K562 (cell line): Measurements from ENCODE around the gene ADRM1. TPM values are rescaled to one million over a fixed set of nuclear protein-coding genes. Genes with fewer than 3 reads are reported as not detected.

ENCODE experiments used
- BCL6 ChIP-seq: fragments of 250-450 bp; sonication (Bioruptor Pico); IDR thresholded peaks from 2 replicates; pipeline ENCODE4 v1.4.0; 2020
- BHLHE40 ChIP-seq: IDR thresholded peaks from 2 replicates; pipeline ENCODE4 v1.6.1; 2011; ENCODE audit warnings: low read length, improper control_type of control experiment
- CBFA2T3 ChIP-seq: fragments of 450-650 bp; IDR thresholded peaks from 2 replicates; pipeline ENCODE4 v1.6.1; 2017
- CTBP1 ChIP-seq: fragments of 450-650 bp; IDR thresholded peaks from 2 replicates; pipeline ENCODE4 v1.6.1; 2016; ENCODE audit warnings: borderline replicate concordance
- ESRRB ChIP-seq: fragments of 250-450 bp; sonication (Bioruptor Pico); IDR thresholded peaks from 2 replicates; pipeline ENCODE4 v1.5.0; 2020; ENCODE audit warnings: mild to moderate bottlenecking, moderate library complexity, borderline replicate concordance
- EZH2 ChIP-seq: IDR thresholded peaks from 2 replicates; pipeline ENCODE4 v1.6.1; 2012; ENCODE audit warnings: low read depth, mild to moderate bottlenecking, inconsistent platforms, low read length, borderline replicate concordance
- GABPB2 ChIP-seq: fragments of 250-450 bp; sonication (Bioruptor Pico); conservative IDR thresholded peaks from 2 replicates; pipeline ENCODE4 v1.5.1; 2021; ENCODE audit warnings: mild to moderate bottlenecking
- HDAC1 ChIP-seq, 2 experiments: fragments of 450-650 bp; IDR thresholded peaks; 2 replicates each; pipeline ENCODE4 v1.6.1; 2016 to 2017; ENCODE audit warnings: inconsistent platforms in 1 of 2, mild to moderate bottlenecking in 1 of 2, moderate library complexity in 1 of 2
- L3MBTL2 ChIP-seq: fragments of 450-650 bp; IDR thresholded peaks from 2 replicates; pipeline ENCODE4 v1.6.1; 2016; ENCODE audit warnings: mild to moderate bottlenecking, moderate library complexity
- MCM2 ChIP-seq: fragments of 450-650 bp; IDR thresholded peaks from 2 replicates; pipeline ENCODE4 v1.6.1; 2017; ENCODE audit warnings: low read depth, mild to moderate bottlenecking
- MCM3 ChIP-seq: fragments of 450-650 bp; IDR thresholded peaks from 2 replicates; pipeline ENCODE4 v1.6.1; 2016
- RBM34 ChIP-seq: fragments of 200-400 bp; formaldehyde crosslinking; IDR thresholded peaks from 2 replicates; pipeline ENCODE4 v1.6.1; 2018; ENCODE audit warnings: low read length, borderline replicate concordance; ENCODE audit not compliant: insufficient read depth
- SMC3 ChIP-seq: conservative IDR thresholded peaks from 2 replicates; pipeline ENCODE4 v1.6.1; 2011; ENCODE audit warnings: low read depth, low read length, improper control_type of control experiment; ENCODE audit not compliant: insufficient read depth
- SRSF7 ChIP-seq: fragments of 200-400 bp; formaldehyde crosslinking; optimal IDR thresholded peaks from 2 replicates; pipeline ENCODE3; 2017; ENCODE audit warnings: mild to moderate bottlenecking, low read depth, low read length
- TBL1XR1 ChIP-seq, 2 experiments: IDR thresholded peaks; 2 replicates each; pipeline ENCODE4 v1.6.1; 2012; ENCODE audit warnings: improper control_type of control experiment in 2 of 2, low read length in 2 of 2, mild to moderate bottlenecking in 1 of 2
- ZNF717 ChIP-seq: fragments of 250-450 bp; sonication (Bioruptor Pico); IDR thresholded peaks from 2 replicates; pipeline ENCODE4 v1.5.0; 2021
- ZNF764 ChIP-seq: fragments of 250-450 bp; sonication (Bioruptor Pico); IDR thresholded peaks from 2 replicates; pipeline ENCODE4 v1.4.0; 2020; ENCODE audit warnings: low read depth, mild to moderate bottlenecking, moderate library complexity
- polyA plus RNA-seq, 8 experiments: library from polyadenylated mRNA; depleted of rRNA in 4 of 8; stranded (reverse) in 5 of 8; unstranded in 3 of 8; fragments of >200 nt; fragmentation: Nextera tagmentation in 2 of 8; fragmentation: Illumina TruSeq in 1 of 8; extraction: Ambion mirVana in 2 of 8; extraction: Trizol in 1 of 8; gene quantifications; 2 replicates each; pipeline versions ENCODE4 v1.2.1 to v1.2.3, GENCODE V29; 2011 to 2014; ENCODE audit warnings: inconsistent platforms in 1 of 8, missing spikeins in 1 of 8
- total RNA-seq, 7 experiments: library from RNA; depleted of rRNA in 6 of 7; stranded (reverse); fragments of >200 nt in 6 of 7; fragmentation: Illumina TruSeq in 2 of 7; extraction: Trizol in 2 of 7; gene quantifications; 2 replicates each; pipeline versions ENCODE4 v1.2.1 to v1.2.3, GENCODE V29; 2011 to 2021; ENCODE audit warnings: low replicate concordance in 1 of 7
- TF ChIP-seq, protein P1 (sequence below): fragments of 250-450 bp; sonication (Bioruptor Pico); IDR thresholded peaks from 2 replicates; pipeline ENCODE4 v1.5.0; 2020; ENCODE audit warnings: mild to moderate bottlenecking
- TF ChIP-seq, protein P2 (sequence below), 2 experiments: fragments of 450-650 bp; IDR thresholded peaks; 2 replicates each; pipeline ENCODE4 v1.6.1; 2018; ENCODE audit warnings: mild to moderate bottlenecking in 2 of 2, low read depth in 1 of 2; ENCODE audit not compliant: partially characterized antibody in 2 of 2
- TF ChIP-seq, protein P3 (sequence below), 2 experiments: fragments of 200-800 bp in 1 of 2; sonication (Bioruptor generic) in 1 of 2; sonication (generic) in 1 of 2; formaldehyde crosslinking in 1 of 2; IDR thresholded peaks in 1 of 2; conservative IDR thresholded peaks in 1 of 2; 2 replicates each; pipeline versions ENCODE4 v1.5.0 to v1.6.1; 2016 to 2020; ENCODE audit warnings: missing compliant biosample characterization in 1 of 2, missing genetic modification characterization in 1 of 2, missing genetic modification reagents in 1 of 2
- TF ChIP-seq, protein P4 (sequence below): fragments of 250-450 bp; sonication (Bioruptor Pico); IDR thresholded peaks from 2 replicates; pipeline ENCODE4 v1.8.0; 2021; ENCODE audit warnings: mild to moderate bottlenecking, moderate library complexity

Gene ADRM1
- total and polyA plus RNA-seq, 9 of the 15 experiments (the other 6 are each of a cell fraction or from before 2014, with no cell fraction given) = 5.0 to 223 (median 67.4) TPM

DNA sequence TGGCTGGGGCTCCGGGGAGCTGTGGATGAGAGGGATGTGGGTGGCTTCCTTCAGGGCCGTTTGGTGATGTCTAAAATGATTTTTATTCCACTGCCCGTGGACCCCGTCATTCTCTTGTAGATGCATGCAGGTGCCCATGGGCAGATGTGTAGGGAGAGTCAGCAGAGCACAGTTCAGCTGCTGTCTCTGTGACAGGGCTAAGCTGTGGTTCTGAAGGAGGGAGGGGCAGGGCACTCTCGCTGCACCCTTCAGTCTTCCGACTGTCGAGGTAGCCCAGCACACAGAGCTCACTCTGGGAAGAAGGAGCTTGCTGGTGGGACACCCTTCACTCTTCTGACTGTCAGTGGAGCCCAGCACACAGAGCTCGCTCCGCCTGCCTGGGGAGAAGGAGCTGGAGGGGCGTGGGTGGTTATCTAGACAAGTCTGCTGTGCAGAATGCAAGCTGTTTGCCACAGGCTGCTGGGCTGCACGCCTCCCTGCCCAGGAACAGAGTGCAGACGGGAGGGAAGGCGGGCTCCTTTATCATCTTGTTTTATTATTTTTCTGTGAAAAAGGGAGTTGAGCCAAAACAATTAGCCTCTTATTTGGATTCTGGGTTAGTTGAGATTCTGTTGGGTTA lies 28.4 kb upstream of the ADRM1 start (continued):
- TF ChIP-seq, protein P1, sequence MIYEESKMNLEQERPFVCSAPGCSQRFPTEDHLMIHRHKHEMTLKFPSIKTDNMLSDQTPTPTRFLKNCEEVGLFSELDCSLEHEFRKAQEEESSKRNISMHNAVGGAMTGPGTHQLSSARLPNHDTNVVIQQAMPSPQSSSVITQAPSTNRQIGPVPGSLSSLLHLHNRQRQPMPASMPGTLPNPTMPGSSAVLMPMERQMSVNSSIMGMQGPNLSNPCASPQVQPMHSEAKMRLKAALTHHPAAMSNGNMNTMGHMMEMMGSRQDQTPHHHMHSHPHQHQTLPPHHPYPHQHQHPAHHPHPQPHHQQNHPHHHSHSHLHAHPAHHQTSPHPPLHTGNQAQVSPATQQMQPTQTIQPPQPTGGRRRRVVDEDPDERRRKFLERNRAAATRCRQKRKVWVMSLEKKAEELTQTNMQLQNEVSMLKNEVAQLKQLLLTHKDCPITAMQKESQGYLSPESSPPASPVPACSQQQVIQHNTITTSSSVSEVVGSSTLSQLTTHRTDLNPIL (CRISPR knock-in tag) = no peak
- TF ChIP-seq TBL1XR1 (IDR thresholded peaks at IDR 0.05; ENCODE audit: low read length in 2 of 2) (no peak), BCL6 (no peak), CTBP1 (no peak), ZNF717 (CRISPR knock-in tag) (no peak), CBFA2T3 (peak; percentile 86), ESRRB (CRISPR knock-in tag) (no peak), EZH2 (no peak), SMC3 (no peak), L3MBTL2 (no peak), RBM34 (no peak), GABPB2 (CRISPR knock-in tag) (no peak), MCM3 (no peak), BHLHE40 (peak; percentile 52; the same call in 1 of the 2 replicates), HDAC1 (IDR thresholded peaks at IDR 0.05) (peak in 1 of 2 experiments; percentile 35; a peak in 1 of 4 replicates), SRSF7 (no peak), MCM2 (no peak), ZNF764 (CRISPR knock-in tag) (no peak)
- TF ChIP-seq, protein P2, sequence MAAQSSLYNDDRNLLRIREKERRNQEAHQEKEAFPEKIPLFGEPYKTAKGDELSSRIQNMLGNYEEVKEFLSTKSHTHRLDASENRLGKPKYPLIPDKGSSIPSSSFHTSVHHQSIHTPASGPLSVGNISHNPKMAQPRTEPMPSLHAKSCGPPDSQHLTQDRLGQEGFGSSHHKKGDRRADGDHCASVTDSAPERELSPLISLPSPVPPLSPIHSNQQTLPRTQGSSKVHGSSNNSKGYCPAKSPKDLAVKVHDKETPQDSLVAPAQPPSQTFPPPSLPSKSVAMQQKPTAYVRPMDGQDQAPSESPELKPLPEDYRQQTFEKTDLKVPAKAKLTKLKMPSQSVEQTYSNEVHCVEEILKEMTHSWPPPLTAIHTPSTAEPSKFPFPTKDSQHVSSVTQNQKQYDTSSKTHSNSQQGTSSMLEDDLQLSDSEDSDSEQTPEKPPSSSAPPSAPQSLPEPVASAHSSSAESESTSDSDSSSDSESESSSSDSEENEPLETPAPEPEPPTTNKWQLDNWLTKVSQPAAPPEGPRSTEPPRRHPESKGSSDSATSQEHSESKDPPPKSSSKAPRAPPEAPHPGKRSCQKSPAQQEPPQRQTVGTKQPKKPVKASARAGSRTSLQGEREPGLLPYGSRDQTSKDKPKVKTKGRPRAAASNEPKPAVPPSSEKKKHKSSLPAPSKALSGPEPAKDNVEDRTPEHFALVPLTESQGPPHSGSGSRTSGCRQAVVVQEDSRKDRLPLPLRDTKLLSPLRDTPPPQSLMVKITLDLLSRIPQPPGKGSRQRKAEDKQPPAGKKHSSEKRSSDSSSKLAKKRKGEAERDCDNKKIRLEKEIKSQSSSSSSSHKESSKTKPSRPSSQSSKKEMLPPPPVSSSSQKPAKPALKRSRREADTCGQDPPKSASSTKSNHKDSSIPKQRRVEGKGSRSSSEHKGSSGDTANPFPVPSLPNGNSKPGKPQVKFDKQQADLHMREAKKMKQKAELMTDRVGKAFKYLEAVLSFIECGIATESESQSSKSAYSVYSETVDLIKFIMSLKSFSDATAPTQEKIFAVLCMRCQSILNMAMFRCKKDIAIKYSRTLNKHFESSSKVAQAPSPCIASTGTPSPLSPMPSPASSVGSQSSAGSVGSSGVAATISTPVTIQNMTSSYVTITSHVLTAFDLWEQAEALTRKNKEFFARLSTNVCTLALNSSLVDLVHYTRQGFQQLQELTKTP (IDR thresholded peaks at IDR 0.05; ENCODE audit: low read depth in 1 of 2, partially characterized antibody in 2 of 2) = no peak
- TF ChIP-seq, protein P3, sequence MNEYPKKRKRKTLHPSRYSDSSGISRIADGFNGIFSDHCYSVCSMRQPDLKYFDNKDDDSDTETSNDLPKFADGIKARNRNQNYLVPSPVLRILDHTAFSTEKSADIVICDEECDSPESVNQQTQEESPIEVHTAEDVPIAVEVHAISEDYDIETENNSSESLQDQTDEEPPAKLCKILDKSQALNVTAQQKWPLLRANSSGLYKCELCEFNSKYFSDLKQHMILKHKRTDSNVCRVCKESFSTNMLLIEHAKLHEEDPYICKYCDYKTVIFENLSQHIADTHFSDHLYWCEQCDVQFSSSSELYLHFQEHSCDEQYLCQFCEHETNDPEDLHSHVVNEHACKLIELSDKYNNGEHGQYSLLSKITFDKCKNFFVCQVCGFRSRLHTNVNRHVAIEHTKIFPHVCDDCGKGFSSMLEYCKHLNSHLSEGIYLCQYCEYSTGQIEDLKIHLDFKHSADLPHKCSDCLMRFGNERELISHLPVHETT (CRISPR knock-in tag; conservative IDR thresholded peaks at IDR 0.05 in 1 of 2, IDR thresholded peaks at IDR 0.05 in 1 of 2) = no peak
- TF ChIP-seq, protein P4, sequence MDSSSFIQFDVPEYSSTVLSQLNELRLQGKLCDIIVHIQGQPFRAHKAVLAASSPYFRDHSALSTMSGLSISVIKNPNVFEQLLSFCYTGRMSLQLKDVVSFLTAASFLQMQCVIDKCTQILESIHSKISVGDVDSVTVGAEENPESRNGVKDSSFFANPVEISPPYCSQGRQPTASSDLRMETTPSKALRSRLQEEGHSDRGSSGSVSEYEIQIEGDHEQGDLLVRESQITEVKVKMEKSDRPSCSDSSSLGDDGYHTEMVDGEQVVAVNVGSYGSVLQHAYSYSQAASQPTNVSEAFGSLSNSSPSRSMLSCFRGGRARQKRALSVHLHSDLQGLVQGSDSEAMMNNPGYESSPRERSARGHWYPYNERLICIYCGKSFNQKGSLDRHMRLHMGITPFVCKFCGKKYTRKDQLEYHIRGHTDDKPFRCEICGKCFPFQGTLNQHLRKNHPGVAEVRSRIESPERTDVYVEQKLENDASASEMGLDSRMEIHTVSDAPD (CRISPR knock-in tag) = no peak
